Measurements from ENCODE around the gene ADARB1.
A peak's percentile ranks its signal among the peaks of the same experiment; 100 is the strongest.
"Not testable (repeated sequence)": the region's sequence is repeated elsewhere in the genome, so short reads cannot be mapped to it uniquely, and the experiment has no call there.

Gene ADARB1

DNA sequence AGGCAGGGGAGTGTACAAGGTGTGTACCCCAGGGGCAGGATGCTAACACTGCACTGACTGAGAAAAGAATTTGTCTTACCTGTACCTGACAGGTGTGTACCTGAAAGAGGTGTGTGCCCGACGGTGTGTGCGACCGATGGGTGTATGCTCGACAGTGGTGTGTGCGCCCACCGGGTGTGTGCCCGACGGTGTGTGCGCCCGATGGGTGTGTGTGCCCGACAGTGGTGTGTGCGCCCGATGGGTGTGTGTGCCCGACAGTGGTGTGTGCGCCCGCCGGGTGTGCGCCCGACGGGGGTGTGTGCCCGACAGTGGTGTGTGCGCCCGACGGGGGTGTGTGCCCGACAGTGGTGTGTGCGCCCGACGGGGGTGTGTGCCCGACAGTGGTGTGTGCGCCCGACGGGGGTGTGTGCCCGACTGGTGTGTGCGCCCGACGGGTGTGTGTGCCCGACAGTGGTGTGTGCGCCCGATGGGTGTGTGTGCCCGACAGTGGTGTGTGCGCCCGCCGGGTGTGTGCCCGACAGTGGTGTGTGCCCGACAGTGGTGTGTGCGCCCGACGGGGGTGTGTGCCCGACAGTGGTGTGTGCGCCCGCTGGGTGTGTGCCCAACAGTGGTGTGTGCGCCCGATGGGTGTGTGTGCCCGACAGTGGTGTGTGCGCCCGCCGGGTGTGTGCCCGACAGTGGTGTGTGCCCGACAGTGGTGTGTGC is 59.3 kb downstream of the ADARB1 start:
- not testable (repeated sequence) for DNase-seq (ENCODE audit: low read depth in 2 of 2, low spot score in 1 of 2)

DNA sequence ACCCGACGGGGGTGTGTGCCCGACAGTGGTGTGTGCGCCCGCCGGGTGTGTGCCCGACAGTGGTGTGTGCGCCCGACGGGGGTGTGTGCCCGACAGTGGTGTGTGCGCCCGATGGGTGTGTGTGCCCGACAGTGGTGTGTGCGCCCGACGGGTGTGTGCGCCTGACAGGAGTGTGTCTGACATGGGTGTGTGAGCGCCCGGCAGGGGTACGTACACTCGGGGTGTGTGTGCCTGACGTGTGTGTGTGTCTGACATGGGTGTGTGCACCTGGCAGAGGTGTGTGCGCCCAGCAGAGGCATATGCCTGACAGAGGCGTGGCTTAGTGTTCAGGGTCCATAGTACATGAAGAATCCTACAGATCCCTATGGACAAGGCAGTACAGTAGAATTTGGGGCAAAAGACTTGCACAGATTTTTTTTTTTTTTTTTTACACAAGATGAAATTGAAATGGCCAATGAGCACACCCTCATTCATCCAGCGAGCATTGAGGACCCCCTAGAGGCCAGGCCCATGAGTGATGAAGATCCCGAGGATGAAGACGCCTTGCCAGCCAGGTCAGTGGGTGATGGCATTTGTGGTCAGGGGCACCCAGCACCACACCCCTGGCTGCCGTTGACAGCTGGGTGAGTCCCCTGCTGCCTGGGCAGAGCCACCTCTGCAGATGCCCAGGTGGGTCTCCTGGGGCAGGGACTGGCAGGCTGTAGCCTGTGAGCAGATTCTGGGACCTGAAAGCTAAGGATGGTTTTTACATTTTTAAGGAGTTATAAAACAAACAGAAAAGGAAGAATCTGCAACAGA is 60.1 kb downstream of the ADARB1 start:
- DNase-seq (ENCODE audit: low read depth in 2 of 2, low spot score in 1 of 2) = no peak

DNA sequence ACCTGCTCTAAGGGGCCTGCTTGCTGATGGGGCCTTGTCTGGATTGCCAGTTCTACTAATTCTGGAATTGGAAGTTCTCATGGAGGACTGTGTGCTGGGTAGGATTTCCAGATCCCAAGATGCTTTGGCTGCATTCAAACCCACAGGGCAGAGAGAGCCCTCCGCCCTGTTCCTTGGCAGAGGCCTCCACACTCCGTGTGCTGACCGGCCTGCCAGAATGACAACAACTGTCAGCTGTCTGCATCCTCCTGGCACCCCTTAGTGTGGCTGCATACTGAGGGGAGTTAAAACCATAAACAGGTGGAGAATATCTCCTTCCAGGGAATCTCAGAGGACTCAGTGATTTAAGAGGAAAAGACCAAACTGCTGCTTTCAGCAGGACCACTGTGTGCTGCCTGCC is 60.7 kb downstream of the ADARB1 start:
- DNase-seq (ENCODE audit: low read depth in 2 of 2, low spot score in 1 of 2) = no peak

DNA sequence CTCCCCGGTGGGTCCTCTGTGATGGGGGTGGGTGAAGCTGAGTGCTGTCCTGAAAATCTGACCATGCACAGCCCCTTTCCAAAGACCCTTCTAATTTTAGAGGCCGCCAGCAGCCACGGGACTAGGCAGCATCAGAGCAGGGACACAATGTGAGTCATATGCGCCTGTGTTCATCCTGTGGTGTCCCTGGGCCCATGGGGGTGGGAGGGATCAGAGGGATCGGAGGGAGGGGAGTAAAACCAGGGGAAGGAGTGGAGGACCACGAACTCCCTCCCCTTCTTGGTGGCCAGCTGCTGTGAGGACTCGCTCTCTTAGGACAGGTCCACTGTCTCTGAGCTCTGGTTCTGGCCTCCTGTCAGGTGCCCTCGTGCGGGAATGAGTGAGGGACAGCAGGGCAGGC is 61.5 kb downstream of the ADARB1 start:
- DNase-seq (ENCODE audit: low read depth in 2 of 2, low spot score in 1 of 2) = no peak

DNA sequence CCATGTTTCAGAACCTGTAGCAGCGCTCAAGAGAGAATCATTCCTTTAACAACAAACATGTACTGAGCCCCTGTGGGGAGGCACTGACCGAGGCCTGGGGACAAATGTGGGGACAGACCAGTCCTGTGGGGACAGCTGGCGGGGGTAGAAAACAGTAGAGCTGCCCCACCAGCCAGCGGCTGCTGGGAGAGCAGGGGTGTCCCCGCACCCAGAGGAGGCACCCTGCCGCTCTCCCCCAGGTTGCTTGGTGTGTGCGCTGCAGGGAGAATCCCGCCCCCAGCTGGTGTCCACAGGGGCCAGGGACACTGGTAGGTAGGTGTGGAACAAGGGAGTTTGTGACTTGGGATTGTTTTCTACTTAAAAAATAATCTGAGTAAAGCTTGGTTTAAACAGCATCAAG is 62.1 kb downstream of the ADARB1 start:
- DNase-seq (ENCODE audit: low read depth in 2 of 2, low spot score in 1 of 2) = no peak

DNA sequence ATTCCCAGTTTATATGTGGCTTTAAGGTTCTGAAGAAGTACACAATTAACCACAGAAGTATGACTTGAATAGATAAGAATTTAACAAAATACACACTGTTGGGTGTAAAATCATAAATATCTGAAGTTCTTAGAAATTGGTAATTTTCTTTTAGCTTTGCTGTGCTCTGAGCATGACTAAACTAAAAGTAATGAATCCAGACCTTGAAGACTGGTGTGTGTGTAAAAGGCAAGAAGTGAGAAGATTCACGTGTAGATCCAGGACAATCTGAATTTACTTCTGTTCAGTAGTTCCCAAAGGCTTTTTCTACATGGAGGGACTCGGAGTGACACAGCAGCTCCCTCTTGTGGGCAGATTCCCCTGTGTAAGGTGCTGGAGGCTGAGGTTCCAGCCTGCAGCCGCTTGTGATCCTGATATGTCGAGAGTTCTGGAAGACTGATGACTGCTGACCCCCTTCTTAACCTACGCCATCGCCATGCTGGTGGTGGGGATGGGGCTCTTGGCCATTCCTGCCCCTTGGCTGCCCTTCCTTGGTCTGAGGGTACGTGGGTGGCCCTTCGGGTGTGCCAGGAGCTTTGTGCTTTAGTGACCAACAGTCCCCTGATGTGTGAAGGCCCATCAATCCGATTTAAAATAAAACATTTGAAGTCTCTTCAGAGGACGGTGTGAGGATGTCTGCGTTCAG is 62.7 kb downstream of the ADARB1 start:
- DNase-seq (ENCODE audit: low read depth in 2 of 2, low spot score in 1 of 2) = peak in 1 of 2 donors; percentile 51

DNA sequence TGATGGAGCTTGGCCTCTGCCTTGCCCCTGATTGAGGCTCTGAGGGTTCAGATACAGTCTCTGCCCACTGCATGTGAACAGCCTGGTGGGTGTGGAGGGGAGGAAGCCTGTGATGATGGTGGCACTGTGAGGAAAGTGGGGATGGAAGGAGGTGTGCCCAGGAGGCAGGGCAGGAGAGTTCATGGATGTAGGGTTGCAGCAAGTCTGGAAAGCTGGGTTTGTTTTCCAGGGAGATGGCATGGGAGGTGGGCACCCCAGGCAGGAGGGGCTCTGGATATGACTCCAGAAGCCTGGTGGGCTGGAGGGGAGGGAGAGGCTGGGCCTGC is 63.2 kb downstream of the ADARB1 start:
- DNase-seq (ENCODE audit: low read depth in 2 of 2, low spot score in 1 of 2) = no peak

DNA sequence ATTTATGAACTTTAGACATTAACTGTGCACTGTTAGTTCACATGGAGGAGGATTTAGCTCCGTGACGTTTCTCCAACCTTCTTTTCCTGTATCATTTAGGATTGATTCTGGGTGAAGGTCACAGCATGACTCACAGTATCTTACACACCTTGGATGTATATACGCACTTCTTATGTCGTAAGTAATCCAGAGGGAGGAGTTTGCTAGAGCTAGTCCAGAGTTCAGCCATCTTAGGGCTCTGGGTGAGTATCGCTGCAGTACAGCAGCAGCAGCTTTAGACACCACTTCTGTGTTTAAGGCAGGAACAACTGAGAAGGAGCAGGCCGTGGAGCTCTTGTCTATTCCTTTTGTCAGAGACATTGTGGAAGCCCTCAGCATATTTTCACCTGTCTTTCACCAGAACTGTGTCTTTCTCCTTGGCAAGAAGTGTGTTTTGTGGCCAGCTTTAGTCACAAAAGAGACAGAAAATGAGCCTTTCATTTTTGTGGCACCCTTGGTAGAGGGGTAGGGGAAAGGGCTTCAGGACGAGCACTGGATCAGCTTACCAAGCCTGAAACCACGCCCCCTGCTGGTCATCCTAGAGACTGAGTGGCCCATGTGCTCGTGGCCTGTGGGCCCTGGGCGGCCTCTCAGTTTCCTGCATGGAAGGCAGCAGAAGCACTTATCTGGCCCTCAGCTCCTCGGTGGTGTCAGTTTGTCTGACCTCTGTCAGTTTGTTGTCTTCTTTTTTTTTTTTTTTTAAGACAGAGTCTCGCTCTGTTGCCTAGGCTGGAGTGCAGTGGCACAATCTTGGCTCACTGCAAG is 64.0 kb downstream of the ADARB1 start:
- peak; percentile 41 to 47 for DNase-seq (ENCODE audit: low read depth in 2 of 2, low spot score in 1 of 2)

DNA sequence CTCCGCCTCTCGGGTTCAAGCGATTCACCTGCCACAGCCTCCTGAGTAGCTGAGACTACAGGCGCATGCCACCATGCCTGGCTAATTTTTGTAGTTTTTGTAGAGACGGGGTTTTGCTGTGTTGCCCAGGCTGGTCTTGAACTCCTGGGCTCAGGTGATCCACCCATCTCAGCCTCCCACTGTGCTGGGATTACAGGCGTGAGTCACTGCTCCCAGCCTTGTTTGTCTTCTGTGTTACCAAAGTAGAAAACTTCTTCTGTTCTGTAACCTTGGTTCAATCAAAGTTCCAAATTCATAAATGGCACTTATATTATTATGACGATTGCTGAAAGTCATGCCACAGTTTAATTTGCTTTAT is 64.6 kb downstream of the ADARB1 start:
- DNase-seq (ENCODE audit: low read depth in 2 of 2, low spot score in 1 of 2) = not testable (repeated sequence)

DNA sequence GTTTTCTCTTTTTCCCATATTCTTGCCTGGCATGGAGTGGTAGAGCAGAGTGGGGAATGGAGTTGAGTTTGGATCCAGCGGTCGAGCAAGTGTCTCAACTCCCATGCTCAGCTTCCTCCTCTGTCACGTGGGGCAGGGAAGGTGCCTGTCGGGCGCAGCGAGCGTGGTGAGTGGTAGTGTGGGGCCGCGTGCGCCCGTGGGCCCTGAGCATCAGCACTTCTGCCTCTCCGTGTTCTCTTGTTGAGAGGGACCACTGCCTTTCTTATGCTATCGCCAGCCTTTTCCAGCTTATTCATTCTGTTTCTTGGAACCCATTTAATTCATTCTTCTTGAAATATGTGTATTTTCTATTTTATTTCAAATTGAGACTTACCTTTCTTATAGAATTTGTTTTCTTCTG is 65.1 kb downstream of the ADARB1 start:
- no peak for DNase-seq (ENCODE audit: low read depth in 2 of 2, low spot score in 1 of 2)

DNA sequence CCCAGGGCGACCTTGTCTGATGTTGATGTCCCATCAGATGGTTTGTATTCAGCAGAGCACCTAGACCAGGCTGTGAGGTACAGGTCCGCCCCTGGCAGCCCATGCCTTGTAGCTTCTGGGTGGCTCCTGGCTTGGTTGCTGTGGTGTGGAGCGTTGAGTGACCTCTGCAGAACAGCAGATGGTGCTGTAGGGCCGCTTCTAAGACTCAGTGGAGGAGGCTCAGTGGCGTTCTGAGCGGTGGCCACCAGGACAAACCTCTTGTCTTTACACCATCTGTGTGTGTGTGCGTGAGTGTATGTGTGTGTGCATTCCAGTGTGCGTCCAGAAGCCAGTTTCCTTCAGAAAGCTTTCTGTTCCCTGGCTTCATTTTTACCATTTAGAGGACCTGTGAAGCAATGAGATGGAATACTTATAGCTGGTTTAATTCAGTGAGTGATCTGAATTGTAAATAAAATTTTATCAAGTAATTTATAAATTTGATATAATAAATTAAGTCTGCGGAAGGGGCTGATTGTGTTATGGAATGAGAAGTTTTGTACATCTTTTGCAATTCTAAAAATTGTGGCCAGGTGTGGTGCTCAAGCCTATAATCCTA is 66.1 kb downstream of the ADARB1 start:
- DNase-seq (ENCODE audit: low read depth in 2 of 2, low spot score in 1 of 2) = peak in 1 of 2 donors; percentile 22

DNA sequence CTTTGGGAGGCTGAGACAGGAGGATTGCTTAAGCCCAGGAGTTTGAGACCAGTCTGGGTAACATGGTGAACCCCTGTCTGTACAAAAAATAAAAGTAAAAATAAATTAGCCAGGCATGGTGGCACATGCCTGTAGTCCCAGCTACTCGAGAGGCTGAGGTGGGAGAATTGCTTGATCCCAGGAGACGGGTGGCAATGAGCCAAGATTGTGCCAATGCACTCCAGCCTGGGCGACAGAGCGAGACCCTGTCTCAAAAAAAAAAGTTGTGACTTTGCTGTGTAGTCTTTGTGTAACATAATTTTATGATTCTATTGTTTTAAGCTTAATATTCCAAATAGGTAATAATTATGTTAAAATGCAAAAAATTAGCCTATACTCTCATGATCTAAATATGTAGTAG is 66.6 kb downstream of the ADARB1 start:
- not testable (repeated sequence) for DNase-seq (ENCODE audit: low read depth in 2 of 2, low spot score in 1 of 2)

DNA sequence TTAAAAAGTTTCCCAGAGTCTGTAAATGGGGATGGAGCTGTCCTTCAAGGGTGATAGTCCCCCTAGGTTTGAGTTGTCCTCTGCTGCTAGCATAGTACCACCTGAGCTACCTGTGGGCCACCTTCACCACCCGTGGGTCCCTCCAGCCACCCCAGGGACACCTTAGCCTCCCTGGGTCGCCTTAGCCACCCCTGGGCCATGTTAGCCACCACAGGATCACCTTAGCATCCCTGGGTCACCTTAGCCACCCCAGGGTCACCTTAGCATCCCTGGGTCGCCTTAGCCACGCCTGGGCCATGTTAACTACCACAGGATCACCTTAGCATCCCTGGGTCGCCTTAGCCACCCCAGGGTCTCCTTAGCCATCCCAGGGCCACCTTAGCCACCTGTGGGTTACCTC is 67.1 kb downstream of the ADARB1 start:
- no peak for DNase-seq (ENCODE audit: low read depth in 2 of 2, low spot score in 1 of 2)

DNA sequence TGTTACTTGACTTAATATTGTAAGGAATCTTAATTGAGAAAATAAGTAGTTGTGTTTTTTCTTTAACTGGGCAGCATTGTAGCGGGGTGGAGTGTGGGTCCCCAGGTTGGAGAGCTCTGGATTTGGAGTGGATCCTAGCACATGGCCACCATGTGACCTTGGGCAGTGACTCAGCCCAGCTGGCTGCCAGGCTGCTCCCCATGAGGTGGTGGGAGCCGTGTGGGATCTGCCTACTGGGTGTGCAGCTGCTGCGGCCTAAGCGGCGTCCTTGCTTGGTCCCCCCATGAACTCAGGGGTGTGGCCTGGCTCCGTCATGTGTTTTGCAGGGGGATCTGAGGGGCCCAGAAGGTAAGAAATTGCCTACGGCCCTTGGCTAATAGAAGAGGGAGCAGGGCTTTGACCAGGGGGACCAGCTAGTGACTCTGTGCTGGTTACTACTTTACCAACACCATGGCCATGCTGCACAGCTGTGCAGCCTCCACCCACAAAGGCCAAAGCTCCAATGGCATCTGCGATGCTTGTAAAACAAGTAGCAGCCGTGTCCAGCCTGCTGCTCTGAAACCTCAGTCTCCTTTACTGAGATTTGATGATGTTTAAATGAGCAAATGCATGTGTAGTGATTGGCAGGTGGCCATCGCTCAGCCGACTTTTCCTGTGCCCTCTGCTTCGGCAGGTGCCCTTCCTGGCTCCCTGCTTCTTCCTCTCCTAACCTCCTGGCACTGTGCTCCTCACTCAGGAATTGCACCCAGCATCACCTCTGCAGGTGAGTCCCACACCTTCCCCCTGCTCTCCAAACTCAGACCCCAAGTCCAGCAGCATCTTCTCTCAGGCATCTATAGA is 68.3 kb downstream of the ADARB1 start:
- no peak for DNase-seq (ENCODE audit: low read depth in 2 of 2, low spot score in 1 of 2)

DNA sequence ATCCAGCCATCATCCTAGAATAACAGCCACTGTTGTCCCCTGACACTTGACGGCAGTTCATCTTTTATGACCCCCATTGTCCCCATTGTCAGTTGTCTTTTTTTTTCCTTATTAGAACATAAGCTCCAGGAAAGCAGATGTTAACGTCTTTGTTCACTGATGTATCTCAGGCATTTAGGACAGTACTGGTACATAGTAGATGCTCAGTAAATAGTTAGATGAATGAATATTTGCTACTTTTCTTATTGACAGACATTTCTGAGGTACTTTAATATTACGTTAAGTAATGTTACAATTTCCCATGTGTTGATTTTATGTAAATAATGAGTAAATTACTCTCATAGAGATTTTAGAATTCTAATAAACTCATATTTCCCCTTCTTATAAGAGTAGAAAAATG is 69.5 kb downstream of the ADARB1 start:
- DNase-seq (ENCODE audit: low read depth in 2 of 2, low spot score in 1 of 2) = no peak

DNA sequence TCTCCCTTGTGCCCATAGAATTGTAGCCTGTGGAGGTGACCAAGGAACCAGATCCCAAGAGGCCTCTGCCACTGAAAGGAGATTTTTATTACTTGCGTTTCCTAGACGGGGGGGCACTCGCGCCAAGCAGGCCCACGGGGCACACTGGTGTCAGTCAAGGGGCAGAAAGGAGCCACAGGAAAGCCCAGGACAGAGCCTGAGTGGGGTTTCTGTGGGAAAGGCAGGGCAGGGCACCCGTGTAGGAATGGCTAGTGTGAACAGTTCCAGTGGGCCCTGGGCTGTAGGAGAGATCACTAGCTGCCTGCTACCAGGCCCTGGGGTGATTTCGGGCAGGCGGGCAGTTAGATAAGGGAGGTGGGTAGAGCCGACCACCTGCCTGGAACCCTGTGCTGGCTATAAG is 70.8 kb downstream of the ADARB1 start:
- no peak for DNase-seq (ENCODE audit: low read depth in 2 of 2, low spot score in 1 of 2)

DNA sequence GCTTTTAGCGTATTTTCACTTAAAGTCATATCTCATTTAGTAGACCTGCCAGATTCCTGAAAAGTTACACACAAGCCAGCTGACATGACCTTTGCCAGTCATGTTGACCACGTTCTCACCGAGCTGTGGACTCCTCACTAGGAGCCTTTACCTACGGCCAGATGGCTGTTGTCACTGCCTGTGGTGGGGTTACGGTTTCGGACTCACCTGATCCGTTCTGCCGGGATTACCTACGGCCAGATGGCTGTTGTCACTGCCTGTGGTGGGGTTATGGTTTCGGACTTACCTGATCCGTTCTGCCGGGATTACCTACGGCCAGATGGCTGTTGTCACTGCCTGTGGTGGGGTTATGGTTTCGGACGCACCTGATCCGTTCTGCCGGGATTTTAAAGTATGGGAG is 71.5 kb downstream of the ADARB1 start:
- not testable (repeated sequence) for DNase-seq (ENCODE audit: low read depth in 2 of 2, low spot score in 1 of 2)

DNA sequence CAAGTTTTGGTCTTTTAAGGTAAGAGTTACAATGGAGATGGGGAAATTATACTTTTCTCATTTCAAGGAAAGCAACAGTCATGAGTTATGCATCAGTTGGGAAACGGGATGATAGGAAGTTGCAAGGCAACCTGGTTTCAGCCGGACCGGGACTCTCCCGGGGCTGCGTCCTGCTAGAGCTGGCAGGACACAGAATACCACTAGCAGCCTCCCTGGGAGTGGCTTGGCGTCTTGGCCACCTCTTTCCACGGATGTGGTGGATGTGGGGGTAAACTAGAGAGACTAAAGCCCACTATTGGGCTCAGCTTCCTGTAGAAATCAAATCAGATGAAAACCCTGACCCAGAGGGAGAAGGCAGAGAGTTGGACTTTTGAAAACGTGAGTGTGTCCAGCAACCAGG is 71.9 kb downstream of the ADARB1 start:
- DNase-seq (ENCODE audit: low read depth in 2 of 2, low spot score in 1 of 2) = no peak

DNA sequence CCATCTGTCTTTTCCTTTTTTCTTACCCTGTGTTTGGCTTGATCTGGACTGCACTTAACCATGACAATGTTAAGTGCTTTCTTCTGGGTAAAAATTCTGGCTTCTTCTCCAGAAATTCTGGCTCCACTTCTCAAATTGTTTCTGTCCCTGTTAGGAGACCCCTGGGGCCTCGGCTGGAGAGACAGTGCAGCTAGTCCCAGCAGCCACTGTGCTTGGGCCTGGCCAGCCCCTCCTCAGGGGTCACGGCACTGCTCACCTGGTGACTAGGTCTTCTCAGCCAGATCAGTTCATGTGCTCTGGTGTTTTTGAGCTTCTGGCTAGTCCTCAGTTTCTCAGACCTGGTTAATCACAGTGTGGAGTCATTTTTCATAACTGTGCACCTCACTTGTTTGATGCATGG is 72.4 kb downstream of the ADARB1 start:
- no peak for DNase-seq (ENCODE audit: low read depth in 2 of 2, low spot score in 1 of 2)

Data from stimulated activated CD8-positive, alpha-beta memory T cell treated with anti-CD3 and anti-CD28 coated beads, Interleukin-4, amount 100 ng/mL, for 1 hour (primary cell).